ENCODE data around the gene BCL11B. TPM values are rescaled to one million over a fixed set of nuclear protein-coding genes. Genes with fewer than 3 reads are reported as not detected.

The BCL11B gene
- total RNA-seq, 4 donors from 2014 or later = 39.1 to 74.3 (median 51.7) TPM

- intact Hi-C loops (cut with DNase I; ENCODE audit: low total_unique reads) = no loop called here
- 1% methylated on average over 32 of the region's 32 CpGs for WGBS, 2 donors
- peak overlapping the region; percentile 60 for H3K4me3 ChIP-seq (ENCODE audit: low read depth, poor library complexity, severe bottlenecking)
- TF ChIP-seq, protein P1, sequence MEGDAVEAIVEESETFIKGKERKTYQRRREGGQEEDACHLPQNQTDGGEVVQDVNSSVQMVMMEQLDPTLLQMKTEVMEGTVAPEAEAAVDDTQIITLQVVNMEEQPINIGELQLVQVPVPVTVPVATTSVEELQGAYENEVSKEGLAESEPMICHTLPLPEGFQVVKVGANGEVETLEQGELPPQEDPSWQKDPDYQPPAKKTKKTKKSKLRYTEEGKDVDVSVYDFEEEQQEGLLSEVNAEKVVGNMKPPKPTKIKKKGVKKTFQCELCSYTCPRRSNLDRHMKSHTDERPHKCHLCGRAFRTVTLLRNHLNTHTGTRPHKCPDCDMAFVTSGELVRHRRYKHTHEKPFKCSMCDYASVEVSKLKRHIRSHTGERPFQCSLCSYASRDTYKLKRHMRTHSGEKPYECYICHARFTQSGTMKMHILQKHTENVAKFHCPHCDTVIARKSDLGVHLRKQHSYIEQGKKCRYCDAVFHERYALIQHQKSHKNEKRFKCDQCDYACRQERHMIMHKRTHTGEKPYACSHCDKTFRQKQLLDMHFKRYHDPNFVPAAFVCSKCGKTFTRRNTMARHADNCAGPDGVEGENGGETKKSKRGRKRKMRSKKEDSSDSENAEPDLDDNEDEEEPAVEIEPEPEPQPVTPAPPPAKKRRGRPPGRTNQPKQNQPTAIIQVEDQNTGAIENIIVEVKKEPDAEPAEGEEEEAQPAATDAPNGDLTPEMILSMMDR (IDR thresholded peaks at IDR 0.05) = no peak
- TF ChIP-seq POLR2A (IDR thresholded peaks at IDR 0.05) = no peak
- no peak for DNase-seq (ENCODE audit: low spot score in 2 of 2)
Observed at GRCh38 chr14:99271221-99271941, 616 bp downstream of the BCL11B start.

GRCh38 chr14:99270458-99271220 is 1.4 kb downstream of the BCL11B start:
- WGBS, 2 donors = 0 to 2% methylated on average over 30 to 46 of the region's 80 CpGs
- peak in 1 of 2 donors; percentile 84 for DNase-seq (ENCODE audit: low spot score in 2 of 2)
- no peak for TF ChIP-seq POLR2A (IDR thresholded peaks at IDR 0.05)
- TF ChIP-seq, protein P1 (IDR thresholded peaks at IDR 0.05) = no peak
- peak overlapping the region; percentile 53 for H3K4me3 ChIP-seq (ENCODE audit: low read depth, poor library complexity, severe bottlenecking)
- intact Hi-C loops (cut with DNase I; ENCODE audit: low total_unique reads) = no loop called here

DNA sequence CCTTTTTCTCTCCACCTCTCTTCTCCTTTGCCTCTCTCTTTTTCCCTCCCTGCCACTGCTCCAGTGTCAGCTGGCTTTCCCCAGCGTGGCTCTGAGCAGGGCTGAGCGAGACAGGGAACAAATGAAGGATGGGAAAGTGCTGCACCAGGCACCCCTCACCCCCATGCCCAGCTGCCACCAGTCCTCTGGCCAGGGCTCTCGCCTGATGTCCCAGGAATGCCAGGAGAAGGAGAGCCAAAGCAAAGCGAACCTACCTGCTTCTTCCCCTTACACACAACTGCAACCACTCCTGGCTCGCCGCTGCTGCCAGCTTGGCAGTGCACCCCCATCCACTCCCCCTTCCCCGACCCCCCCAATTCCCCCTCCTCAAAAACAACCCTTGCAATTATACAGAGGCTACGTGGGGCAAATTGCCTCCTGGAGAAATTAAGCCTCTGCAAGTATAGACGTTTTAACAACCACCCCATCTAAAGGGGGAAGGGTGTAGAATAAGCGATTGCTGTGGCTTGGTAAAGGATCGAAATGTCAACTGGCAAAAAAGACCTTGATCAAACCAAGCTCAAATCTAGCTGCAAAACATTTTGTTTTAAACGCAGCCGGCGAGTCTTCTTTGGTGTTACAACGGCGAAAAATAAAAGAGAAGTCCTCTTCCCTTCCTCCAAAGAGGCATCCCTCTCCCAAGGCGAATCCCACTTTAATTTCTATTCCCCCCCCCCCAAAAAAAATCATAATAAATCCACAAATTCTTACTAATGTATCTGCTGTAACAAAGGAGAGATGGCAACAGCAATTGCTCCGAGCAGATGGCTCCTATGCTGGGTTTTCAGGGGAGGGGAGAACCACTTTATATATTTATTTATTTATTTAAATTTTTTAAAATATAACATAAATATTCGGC is 2.9 kb downstream of the BCL11B start:
- peak in 1 of 2 donors; percentile 81 for DNase-seq (ENCODE audit: low spot score in 2 of 2)
- WGBS, 2 donors = 10 to 11% methylated on average over 19 of the region's 19 CpGs
- intact Hi-C loops (cut with DNase I; ENCODE audit: low total_unique reads) = loop anchor here (10.0 kb wide), 1 partner anchor 1134 kb away; no protein-coding TSS in a partner anchor
- H3K4me3 ChIP-seq (ENCODE audit: low read depth, poor library complexity, severe bottlenecking) = no peak overlapping the region
- TF ChIP-seq, protein P1 (IDR thresholded peaks at IDR 0.05) = no peak
- no peak for TF ChIP-seq POLR2A (IDR thresholded peaks at IDR 0.05)

GRCh38 chr14:99267837-99268781 is 3.9 kb downstream of the BCL11B start:
- WGBS, 2 donors = 26 to 34% methylated on average over 16 of the region's 16 CpGs
- intact Hi-C loops (cut with DNase I; ENCODE audit: low total_unique reads) = loop anchor here (10.0 kb wide), 1 partner anchor 1133 kb away; no protein-coding TSS in a partner anchor
- no peak overlapping the region for H3K4me3 ChIP-seq (ENCODE audit: low read depth, poor library complexity, severe bottlenecking)
- no peak for TF ChIP-seq POLR2A (IDR thresholded peaks at IDR 0.05)
- TF ChIP-seq, protein P1 (IDR thresholded peaks at IDR 0.05) = no peak
- DNase-seq (ENCODE audit: low spot score in 2 of 2) = peak in 1 of 2 donors; percentile 79
